ENCODE data around the gene SEMA5B. TPM values are rescaled to one million over a fixed set of nuclear protein-coding genes. Genes with fewer than 3 reads are reported as not detected.

The SEMA5B gene
- total and polyA plus RNA-seq, 12 donors: 0.35 to 4.3 (median 1.8) TPM

GRCh38 chr3:123044981-123045763, 17.6 kb upstream of the SEMA5B start:
- intact Hi-C loops (cut with DNase I): no loop called here
- TF ChIP-seq POLR2A (IDR thresholded peaks at IDR 0.05) (no peak), CTCF (IDR thresholded peaks at IDR 0.05) (no peak)
- Histone ChIP-seq H3K27me3 (no peaks in the 10 kb centered on the region), H3K27ac (no peak overlapping the region), H3K4me1 (replicated peaks in 1 of 2) (no peaks in the 10 kb centered on the region), H3K9me3 (replicated peaks in 1 of 3) (no peaks in the 10 kb centered on the region), H3K4me3 (no peak overlapping the region), H3K36me3 (replicated peaks in 1 of 2) (no peaks in the 10 kb centered on the region)
- peak in 3 of 7 donors; percentile 22 to 63 (median 41) for DNase-seq
- WGBS, 4 donors: 55 to 74% (median 65%) methylated on average over 5 of the region's 5 CpGs

- DNase-seq: no peak
- WGBS, 4 donors: 87 to 92% (median 91%) methylated on average over 6 of the region's 6 CpGs
- Histone ChIP-seq H3K4me3 (no peak overlapping the region), H3K9me3 (replicated peaks in 1 of 3) (no peaks in the 10 kb centered on the region), H3K4me1 (replicated peaks in 1 of 2) (peaks cover 0 to 8% of the 10 kb centered on the region in 2 donors), H3K27me3 (no peaks in the 10 kb centered on the region), H3K36me3 (replicated peaks in 1 of 2) (no peaks in the 10 kb centered on the region), H3K27ac (no peak overlapping the region)
- intact Hi-C loops (cut with DNase I): no loop called here
- TF ChIP-seq CTCF (IDR thresholded peaks at IDR 0.05): no peak
- TF ChIP-seq POLR2A (IDR thresholded peaks at IDR 0.05): no peak
These were observed 14.8 kb upstream of the SEMA5B start for GRCh38 chr3:123042413-123042812.

GRCh38 chr3:123039178-123039577, 11.6 kb upstream of the SEMA5B start:
- Histone ChIP-seq H3K27me3 (no peaks in the 10 kb centered on the region), H3K36me3 (replicated peaks in 1 of 2) (no peaks in the 10 kb centered on the region), H3K4me3 (no peak overlapping the region), H3K27ac (no peak overlapping the region), H3K9me3 (replicated peaks in 1 of 3) (no peaks in the 10 kb centered on the region), H3K4me1 (replicated peaks in 1 of 2) (peaks cover 0 to 14% of the 10 kb centered on the region in 2 donors)
- intact Hi-C loops (cut with DNase I): no loop called here
- WGBS, 4 donors: 80 to 84% (median 83%) methylated on average over 3 of the region's 3 CpGs
- TF ChIP-seq CTCF (IDR thresholded peaks at IDR 0.05) (no peak), POLR2A (IDR thresholded peaks at IDR 0.05) (no peak)
- DNase-seq: no peak

DNA sequence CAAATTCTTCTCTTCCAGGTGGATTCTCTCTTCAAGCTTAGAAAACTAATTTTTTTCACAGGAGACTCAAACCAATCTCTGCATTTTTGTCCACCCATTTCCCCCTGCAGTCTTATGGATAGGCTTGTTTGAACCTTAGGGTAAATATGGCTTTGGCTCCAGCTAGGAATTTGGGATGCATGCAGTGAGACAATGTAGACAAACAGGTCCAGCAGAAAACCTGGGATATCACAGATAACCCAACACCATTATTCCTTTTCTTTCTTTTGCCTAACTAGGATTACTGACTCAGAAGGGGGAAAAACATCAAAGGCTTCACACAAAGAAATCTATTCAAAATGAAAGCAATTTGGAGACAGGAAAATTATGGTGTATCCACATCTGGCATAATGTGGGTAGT, 11.2 kb upstream of the SEMA5B start:
- no peaks in the 10 kb centered on the region for H3K9me3 ChIP-seq (replicated peaks in 1 of 3)
- no peaks in the 10 kb centered on the region for H3K36me3 ChIP-seq (replicated peaks in 1 of 2)
- TF ChIP-seq CTCF (IDR thresholded peaks at IDR 0.05) (no peak), POLR2A (IDR thresholded peaks at IDR 0.05) (no peak)
- no peak overlapping the region for H3K27ac ChIP-seq
- no peak for DNase-seq
- peaks cover 0 to 14% of the 10 kb centered on the region in 2 donors for H3K4me1 ChIP-seq (replicated peaks in 1 of 2)
- no peak overlapping the region for H3K4me3 ChIP-seq
- intact Hi-C loops (cut with DNase I): no loop called here
- no peaks in the 10 kb centered on the region for H3K27me3 ChIP-seq
